ENCODE results near the gene GLRX3. TPM values are rescaled to one million over a fixed set of nuclear protein-coding genes. Genes with fewer than 3 reads are reported as not detected.
"Not testable (repeated sequence)": the region's sequence is repeated elsewhere in the genome, so short reads cannot be mapped to it uniquely, and the experiment has no call there.

Gene GLRX3
- total RNA-seq, 6 experiments from 2014 or later = 23.5 to 50.6 (median 33.4) TPM

DNA sequence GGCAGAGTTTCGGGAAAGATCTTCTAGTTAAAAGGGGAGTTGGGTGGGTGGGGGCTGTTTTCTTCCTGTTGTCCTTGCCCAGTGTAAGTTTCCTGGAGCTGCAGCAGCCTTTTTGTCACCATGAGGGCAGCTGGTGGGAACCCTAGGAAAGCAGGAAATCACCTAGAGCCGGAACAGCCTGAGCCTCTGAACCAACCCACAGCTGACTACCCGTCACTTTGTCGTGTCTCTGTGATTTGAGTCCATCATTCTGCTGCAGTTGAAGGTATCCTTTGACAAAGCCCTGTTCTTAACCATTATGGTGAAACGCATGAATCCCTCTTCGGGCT, 24.4 kb upstream of the GLRX3 start:
- Histone ChIP-seq H3K4me1 (peaks cover 0 to 9% (median 3%) of the 10 kb centered on the region in 4 donors), H3K27me3 (no peaks in the 10 kb centered on the region), H3K9me3 (no peaks in the 10 kb centered on the region), H3K36me3 (no peaks in the 10 kb centered on the region), H3K27ac (peak overlapping the region in 2 of 3 donors; percentile 54 to 74), H3K4me3 (peak overlapping the region; percentile 71 to 92 (median 86))
- intact Hi-C loops (cut with DNase I) = no loop called here
- WGBS (ENCODE audit: insufficient coverage, low coverage, low lambda C conversion rate, missing lambda C conversion rate) = 79% methylated on average over 5 of the region's 6 CpGs
- no peak for TF ChIP-seq CTCF (IDR thresholded peaks at IDR 0.05)
- no peak for TF ChIP-seq POLR2A (IDR thresholded peaks at IDR 0.05)
- DNase-seq (no peak), ATAC-seq (no peak)

DNA sequence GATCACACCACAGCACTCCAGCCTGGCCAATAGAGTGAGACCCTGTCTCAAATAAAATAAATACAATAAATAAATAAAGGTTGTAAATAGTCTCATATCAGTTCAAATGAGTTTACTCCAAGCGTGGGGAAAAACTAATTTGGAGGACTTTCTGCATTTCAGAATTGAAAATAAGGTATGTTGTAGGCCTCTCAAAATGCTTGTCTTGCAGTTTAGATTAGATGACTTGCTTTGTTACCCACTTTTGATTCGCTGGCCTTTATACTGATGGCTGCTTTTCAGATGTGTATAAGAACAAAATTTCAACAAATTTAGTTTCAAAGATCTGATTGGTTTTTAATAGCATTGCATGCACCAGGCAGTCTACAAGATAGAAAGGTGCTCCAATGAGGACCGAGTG, 23.4 kb upstream of the GLRX3 start:
- Histone ChIP-seq H3K4me3 (no peak overlapping the region), H3K27ac (no peak overlapping the region), H3K27me3 (no peaks in the 10 kb centered on the region), H3K36me3 (no peaks in the 10 kb centered on the region), H3K9me3 (no peaks in the 10 kb centered on the region), H3K4me1 (peaks cover 0 to 9% (median 3%) of the 10 kb centered on the region in 4 donors)
- TF ChIP-seq CTCF (IDR thresholded peaks at IDR 0.05) = no peak
- TF ChIP-seq POLR2A (IDR thresholded peaks at IDR 0.05) = no peak
- DNase-seq (no peak), ATAC-seq (no peak)
- intact Hi-C loops (cut with DNase I) = no loop called here
- 93% methylated on average over 3 of the region's 3 CpGs for WGBS (ENCODE audit: insufficient coverage, low coverage, low lambda C conversion rate, missing lambda C conversion rate)

GRCh38 chr10:130116942-130117341, 19.2 kb upstream of the GLRX3 start:
- H3K9me3 ChIP-seq; H3K4me1 ChIP-seq; ATAC-seq; H3K27ac ChIP-seq; H3K36me3 ChIP-seq; H3K4me3 ChIP-seq; DNase-seq; H3K27me3 ChIP-seq; intact Hi-C loops (cut with DNase I): not testable (repeated sequence)
- 94% methylated on average over 3 of the region's 4 CpGs for WGBS (ENCODE audit: insufficient coverage, low coverage, low lambda C conversion rate, missing lambda C conversion rate)

GRCh38 chr10:130117535-130117934, 18.7 kb upstream of the GLRX3 start:
- ATAC-seq; H3K4me1 ChIP-seq; H3K4me3 ChIP-seq; DNase-seq; intact Hi-C loops (cut with DNase I); H3K27me3 ChIP-seq; H3K36me3 ChIP-seq; H3K27ac ChIP-seq; H3K9me3 ChIP-seq: not testable (repeated sequence)
- WGBS (ENCODE audit: insufficient coverage, low coverage, low lambda C conversion rate, missing lambda C conversion rate) = 81% methylated on average over 4 of the region's 6 CpGs

- Histone ChIP-seq H3K27ac (no peak overlapping the region), H3K4me3 (no peak overlapping the region), H3K4me1 (no peaks in the 10 kb centered on the region), H3K27me3 (no peaks in the 10 kb centered on the region), H3K36me3 (no peaks in the 10 kb centered on the region), H3K9me3 (no peaks in the 10 kb centered on the region)
- 83% methylated on average over 1 of the region's 13 CpGs for WGBS (ENCODE audit: insufficient coverage, low coverage, low lambda C conversion rate, missing lambda C conversion rate)
- TF ChIP-seq CTCF (IDR thresholded peaks at IDR 0.05) = no peak
- no peak for TF ChIP-seq POLR2A (IDR thresholded peaks at IDR 0.05)
- intact Hi-C loops (cut with DNase I) = no loop called here
- DNase-seq = no peak
- peak in 1 of 4 donors; percentile 27 for ATAC-seq
Observed at GRCh38 chr10:130121486-130122079, 14.6 kb upstream of the GLRX3 start.

Data from right lobe of liver (tissue), 6 donors.